ENCODE data around the gene GPR148.
"Not testable (repeated sequence)": the region's sequence is repeated elsewhere in the genome, so short reads cannot be mapped to it uniquely, and the experiment has no call there.

Gene GPR148, protein sequence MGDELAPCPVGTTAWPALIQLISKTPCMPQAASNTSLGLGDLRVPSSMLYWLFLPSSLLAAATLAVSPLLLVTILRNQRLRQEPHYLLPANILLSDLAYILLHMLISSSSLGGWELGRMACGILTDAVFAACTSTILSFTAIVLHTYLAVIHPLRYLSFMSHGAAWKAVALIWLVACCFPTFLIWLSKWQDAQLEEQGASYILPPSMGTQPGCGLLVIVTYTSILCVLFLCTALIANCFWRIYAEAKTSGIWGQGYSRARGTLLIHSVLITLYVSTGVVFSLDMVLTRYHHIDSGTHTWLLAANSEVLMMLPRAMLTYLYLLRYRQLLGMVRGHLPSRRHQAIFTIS
- 0 to 0.44 (median 0) reads per million in 17 experiments for total RNA-seq

DNA sequence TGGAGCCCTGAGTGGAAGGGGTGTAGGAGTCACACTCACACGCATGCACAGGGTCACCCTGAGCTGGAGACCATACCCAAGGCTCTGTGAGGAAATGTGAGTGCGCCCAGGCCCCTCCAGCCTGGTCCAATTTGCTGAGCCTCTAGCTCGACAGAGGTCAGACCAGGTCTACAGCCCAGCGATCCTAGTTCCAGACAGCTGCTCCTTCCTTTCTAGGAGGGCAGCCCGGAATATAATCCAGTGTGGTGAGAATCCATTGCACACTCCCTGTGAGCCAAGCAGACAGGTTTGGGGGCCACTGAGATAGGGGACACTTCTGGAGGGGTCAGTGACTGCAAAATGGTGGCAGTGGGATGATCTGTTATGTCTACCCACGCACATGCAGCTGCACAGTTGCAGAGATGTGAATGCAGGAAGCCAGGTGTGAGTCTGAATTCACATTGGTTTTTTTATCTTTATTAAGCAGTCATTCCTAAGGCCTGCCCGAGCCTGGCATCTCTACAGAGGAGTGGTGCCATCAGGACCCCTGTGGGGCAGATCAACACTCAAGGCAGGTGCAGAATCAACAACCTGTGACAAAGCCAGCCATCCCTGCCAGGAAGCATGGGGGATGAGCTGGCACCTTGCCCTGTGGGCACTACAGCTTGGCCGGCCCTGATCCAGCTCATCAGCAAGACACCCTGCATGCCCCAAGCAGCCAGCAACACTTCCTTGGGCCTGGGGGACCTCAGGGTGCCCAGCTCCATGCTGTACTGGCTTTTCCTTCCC lies at the start of gene GPR148:
Gene GPR148, plus strand, starts transcription at position 522 of the 768 bp plus-strand sequence. Its CDS starts 82 bp downstream, at position 604.
- no peak for DNase-seq

DNA sequence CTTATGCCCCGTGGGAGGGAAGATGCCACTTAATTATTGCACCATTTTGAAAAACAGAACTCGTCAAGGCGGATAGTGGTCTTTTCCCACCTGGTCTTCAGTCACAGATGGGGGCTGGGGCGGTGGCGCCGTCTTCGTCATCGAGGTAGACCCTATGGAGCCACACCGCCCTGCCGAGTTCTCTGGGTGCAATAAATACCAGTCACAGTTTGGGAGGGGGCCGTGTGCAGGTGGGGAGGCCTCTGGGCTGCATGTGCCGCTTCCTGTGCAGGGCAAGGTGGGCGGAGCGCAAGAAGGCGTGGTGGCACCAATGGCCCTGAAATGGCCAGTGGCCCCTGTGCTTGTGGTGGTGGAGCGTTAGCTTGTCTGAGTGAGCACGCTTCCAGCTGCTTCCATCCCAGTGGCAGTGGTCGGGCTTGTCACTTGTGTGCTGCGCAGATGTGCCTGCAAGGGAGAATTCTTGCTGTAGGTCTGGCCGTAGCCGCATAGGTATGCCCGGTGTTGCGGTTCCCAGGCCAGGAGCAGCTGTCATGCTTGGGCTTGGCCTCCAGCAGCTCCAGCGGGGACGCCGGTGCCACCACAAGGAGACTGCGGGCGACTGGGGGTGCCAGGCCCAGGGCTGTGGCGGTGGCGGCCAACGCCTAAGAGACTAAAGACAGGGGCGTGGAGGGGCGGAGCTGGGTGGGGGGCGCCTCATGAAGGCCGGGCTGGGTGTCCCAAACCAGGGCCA lies 36.7 kb upstream of the GPR148 start:
- not testable (repeated sequence) for DNase-seq

DNA sequence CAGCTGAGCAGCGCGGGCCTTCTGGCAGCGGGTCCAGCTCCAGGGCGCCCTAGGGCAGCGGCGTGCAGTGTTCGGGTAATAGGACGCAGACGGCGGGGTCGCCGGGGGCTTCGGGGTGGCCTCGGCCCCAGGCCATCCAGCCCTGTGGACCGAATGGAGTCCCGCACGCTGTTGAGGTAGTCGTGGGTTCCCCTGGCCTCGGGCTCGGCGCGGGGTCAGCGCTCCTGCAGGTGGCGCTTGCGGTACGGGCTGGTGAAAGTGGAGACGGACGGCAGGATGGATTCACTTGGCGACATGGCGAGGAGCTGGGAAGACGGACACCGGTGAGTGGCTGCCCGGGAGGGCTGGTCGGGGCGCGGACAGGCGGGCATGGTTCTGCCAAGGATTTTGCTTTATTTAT lies 35.4 kb upstream of the GPR148 start:
- DNase-seq: peak; percentile 1 to 39 (median 10)

DNA sequence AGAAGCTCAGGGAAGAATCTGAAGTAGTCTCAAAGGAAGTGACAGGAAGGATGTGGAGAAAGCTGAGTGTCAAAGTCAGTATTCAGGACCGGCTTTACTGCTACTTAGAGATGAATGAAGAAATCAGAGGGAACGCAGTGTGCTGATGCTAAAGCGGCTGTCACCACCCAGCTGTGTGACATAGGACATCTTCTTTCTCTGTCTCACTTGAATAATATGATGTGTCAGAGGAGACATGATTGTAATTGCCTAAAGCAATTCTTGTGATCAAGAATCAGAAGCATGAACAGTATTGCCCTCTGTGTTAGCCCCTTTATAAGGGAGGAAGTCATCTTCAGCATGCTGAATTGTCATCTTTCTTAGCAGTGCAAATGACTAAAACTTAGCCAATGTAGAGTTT lies 25.6 kb upstream of the GPR148 start:
- DNase-seq: not testable (repeated sequence)

DNA sequence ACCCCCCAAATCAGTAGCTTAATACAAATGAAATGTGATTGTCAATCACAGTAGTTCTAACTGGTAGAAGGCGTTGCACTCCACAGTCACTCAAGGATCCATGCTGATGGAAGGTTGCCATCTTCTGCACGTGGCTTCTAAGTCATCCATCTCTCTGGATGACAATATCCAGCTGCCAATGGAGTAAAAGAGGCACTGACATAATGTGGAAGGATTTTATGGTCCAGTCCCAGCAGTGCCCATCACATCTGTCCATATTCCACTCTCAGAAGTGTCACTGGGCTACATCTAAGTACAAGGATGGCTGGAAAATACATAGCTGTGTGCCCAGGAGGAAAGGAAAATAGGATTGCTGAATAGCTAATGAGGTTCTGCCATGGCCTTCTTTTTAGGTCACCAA lies 14.1 kb upstream of the GPR148 start:
- not testable (repeated sequence) for DNase-seq

DNA sequence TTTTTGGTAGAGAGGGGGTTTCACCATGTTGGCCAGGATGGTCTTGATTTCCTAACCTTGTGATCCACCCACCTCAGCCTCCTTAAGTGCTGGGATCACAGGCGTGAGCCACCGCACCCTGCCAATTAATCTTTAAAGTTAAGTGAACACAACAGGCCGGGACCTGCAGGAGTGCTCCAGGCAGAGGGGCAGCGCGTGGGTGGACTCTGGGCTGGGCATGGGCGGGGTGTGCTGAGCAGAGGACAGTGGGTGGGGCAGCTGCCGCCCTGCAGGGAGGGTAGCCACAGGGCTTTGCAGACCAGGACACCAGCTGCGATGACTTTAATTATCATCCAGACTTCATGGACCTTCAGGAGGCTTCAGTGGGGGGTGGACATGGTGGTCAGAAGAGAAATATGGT lies 8.8 kb upstream of the GPR148 start:
- DNase-seq: no peak

DNA sequence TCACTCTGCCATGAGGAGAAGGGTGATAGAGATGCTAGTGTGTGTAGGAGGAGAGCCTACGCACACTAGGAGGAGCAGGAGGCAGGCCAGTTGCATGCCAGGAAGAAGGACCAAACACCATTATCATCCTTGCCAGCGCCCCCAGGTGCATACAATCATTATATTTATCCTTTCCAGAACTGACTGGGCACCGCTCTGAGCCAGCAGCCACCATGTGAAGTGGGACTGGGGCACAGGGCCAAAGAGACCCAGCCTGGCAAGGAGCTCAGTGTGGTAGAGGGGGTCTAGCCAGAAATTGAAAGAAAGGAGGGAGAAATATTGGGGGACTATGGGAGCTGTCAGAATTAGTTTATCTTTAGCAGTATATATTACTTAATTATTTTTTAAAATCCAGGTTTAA lies 8.3 kb upstream of the GPR148 start:
- no peak for DNase-seq

DNA sequence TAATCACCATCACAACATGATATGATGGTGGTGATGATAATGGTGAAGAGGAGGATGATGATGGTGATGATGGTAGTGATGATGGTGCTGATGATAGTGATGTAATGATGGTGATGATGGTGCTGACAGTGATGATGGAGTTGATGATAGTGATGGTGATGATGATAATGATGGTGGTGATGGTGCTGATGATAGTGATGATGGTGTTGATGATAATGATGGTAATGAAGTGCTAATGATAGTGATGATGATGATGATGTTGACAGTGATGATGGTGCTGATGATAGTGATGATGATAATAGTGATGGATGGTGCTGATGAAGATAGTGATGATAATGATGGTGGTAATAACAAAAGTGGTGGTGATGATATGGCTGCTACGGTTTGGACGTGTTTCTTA lies 4.4 kb upstream of the GPR148 start:
- no peak for DNase-seq

DNA sequence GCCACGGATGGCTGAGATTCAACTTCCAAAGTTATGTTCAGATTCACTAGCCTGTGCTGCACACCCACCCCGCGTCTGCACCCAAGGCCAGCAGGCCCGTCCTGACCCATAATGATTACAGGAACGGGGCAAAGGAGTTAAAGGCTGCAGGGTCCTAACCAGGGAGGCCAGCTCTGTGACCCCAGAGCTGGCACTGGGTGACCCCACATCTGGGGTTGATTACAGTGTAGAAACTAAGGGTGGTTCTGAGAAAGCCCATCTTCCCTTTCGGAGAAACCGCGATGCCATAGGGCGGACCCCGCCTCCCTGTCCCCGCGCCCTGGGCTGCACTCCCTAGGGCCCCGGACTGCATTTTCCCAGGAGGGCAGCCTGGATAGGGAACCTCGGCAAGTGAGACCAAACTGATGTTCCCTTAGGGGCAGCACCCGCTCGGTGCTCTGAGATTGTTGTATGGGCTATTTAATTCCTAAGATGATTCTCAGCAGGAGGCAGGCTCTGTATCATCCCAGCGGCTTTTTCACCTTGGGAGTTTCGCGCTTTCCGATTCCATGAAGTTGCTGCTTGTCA lies 2.2 kb upstream of the GPR148 start:
- peak in 2 of 4 experiments; percentile 3 to 6 for DNase-seq

DNA sequence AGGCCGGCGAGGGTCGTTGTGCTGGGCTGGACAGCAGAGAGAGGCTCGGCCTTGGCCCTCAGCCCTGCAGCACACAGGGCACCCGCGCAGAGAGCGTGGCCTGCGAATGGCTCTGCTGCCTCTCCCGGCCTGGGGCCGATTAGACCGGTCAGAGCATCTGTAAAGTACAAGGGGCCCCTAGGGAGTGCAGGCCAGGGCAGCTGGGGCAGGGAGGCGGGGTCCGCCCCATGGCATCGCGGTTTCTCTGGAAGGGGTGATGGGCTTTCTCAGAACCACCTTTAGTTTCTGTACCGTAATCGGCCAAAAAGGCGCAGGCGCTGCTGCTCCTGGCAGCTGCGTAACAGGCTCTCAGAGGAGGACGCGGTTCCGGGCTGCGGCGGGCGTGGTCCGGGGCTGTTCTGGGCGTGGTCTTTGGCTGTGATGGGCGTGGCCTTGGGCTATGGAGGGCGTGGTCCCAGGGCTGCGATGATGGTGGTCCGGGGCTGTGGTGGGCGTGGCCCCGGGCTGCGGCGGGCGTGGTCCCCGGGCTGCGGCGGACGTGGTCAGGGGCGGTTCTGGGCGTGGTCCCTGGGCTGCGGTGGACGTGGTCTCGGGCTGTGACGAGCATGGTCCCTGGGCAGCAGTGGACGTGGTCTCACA lies 1.5 kb upstream of the GPR148 start:
- DNase-seq: peak; percentile 62 to 80 (median 70)

DNA sequence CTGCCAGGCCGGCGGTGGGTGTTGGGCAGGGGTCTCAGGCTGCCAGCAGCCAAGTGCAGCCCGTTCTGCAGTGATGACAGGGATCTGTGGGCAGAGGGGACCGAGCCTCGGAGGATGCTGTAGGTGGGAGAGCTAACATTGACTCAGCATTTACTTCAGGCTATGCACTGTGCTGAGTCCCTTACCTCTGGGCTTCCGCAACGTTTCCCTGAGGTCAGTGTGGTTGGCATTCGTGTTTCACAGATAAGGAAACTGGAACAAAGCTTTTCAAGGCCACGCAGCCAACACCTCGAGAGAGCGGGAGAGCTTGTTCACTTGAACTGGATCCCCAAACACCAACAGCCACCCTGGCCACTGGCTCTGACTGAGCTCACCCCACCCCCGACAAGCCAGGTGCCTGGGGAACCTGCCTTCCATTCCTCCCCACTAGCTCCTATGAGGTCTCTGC lies 839 bp upstream of the GPR148 start:
- peak in 3 of 4 experiments; percentile 8 to 25 (median 8) for DNase-seq

DNA sequence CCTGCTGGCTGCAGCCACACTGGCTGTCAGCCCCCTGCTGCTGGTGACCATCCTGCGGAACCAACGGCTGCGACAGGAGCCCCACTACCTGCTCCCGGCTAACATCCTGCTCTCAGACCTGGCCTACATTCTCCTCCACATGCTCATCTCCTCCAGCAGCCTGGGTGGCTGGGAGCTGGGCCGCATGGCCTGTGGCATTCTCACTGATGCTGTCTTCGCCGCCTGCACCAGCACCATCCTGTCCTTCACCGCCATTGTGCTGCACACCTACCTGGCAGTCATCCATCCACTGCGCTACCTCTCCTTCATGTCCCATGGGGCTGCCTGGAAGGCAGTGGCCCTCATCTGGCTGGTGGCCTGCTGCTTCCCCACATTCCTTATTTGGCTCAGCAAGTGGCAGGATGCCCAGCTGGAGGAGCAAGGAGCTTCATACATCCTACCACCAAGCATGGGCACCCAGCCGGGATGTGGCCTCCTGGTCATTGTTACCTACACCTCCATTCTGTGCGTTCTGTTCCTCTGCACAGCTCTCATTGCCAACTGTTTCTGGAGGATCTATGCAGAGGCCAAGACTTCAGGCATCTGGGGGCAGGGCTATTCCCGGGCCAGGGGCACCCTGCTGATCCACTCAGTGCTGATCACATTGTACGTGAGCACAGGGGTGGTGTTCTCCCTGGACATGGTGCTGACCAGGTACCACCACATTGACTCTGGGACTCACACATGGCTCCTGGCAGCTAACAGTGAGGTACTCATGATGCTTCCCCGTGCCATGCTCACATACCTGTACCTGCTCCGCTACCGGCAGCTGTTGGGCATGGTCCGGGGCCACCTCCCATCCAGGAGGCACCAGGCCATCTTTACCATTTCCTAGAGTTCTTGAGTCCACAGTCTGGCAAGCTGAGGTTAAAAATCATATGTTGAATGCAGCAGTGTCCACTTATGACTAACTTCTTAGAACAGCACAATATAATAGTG lies 741 bp downstream of the GPR148 start:
- DNase-seq: no peak

DNA sequence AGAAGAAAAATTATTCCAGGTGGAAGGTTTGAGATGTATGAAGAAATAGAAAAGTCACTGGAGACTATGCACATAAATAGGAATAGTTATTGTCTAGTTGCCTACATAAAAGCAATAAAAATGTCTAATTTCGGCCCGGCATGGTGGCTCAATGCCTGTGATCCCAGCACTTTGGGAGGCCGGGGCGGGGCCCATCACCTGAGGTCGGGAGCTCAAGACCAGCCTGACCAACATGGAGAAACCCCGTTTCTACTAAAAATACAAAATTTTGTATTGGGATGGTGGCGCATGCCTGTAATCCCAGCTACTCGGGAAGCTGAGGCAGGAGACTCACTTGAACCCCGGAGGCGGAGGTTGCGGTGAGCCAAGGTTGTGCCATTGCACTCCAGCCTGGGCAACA lies 3.4 kb downstream of the GPR148 start:
- not testable (repeated sequence) for DNase-seq

DNA sequence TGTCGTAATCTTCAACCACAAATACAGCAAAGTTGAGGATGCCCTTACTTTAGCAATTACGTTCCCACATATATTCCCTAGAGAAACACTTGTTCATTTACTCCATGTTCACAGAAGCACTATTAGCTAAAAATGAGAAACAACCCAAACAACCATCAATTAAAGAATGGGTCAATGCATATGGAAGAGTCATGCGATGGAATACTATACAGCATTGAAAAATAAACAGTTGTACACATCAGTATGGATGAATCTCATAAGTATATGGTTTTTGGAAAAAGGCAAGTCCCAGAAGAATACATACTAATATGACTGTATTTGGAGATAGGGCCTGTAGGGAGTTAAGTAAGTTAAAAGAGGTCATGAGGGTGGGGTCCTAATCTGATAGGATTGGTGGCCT lies 6.3 kb downstream of the GPR148 start:
- no peak for DNase-seq

DNA sequence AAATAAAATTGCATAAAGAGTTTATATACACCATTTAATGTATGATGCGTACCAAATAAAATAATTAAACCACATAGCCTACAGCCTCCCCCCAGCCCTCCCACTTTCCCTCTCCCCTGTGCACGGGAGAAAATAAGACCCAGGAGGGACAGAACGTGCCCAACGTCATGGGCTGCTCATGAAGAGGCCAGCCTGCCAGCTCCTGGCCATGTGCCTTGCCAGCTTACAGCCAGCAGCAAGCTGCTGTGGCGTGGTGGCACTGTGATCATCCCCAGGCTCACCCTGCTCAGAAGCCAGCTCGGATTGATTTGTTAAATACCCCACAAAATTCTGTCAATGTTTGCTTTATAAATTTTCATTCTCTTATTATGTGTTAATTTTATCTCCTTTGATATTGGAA lies 7.6 kb downstream of the GPR148 start:
- no peak for DNase-seq

DNA sequence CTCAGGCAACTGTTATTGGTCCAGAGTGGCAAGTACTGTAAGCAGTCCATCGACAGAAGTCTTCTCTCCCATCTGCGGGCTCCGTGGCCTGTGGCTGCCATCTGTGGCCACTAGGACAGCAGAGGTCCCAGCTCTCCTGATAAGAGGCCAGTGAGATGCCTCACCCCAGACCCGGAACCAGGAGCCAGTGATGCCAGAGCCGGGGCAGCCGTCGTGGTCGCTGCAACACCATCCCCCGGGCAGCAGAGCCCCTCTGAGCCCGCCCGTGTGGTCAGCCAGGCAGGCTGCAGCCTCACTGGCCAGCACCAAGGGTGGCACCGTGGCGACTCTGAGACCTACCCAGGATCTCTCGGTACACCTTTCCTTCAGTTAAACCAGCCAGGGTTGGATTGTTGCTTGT lies 8.7 kb downstream of the GPR148 start:
- no peak for DNase-seq

DNA sequence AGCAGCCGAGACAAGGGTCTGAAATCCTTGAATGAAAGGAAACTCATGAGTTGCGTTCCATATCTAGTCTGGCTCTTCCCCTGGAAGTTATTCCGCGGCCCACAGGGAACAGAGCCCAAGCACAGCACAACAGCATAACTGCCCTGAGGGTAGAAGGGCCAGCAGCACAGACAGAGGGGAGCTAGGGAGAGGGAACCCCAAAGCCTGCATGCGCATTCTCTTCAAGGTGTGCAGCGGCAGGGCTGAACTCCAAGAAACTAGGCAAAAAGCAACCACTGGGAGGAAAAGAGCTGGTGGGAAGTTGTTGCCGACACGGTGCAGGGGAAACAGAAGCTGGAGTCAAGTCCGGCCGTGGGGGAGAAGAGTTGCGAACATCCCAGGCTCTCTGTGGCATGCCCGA lies 11.8 kb downstream of the GPR148 start:
- DNase-seq: no peak

DNA sequence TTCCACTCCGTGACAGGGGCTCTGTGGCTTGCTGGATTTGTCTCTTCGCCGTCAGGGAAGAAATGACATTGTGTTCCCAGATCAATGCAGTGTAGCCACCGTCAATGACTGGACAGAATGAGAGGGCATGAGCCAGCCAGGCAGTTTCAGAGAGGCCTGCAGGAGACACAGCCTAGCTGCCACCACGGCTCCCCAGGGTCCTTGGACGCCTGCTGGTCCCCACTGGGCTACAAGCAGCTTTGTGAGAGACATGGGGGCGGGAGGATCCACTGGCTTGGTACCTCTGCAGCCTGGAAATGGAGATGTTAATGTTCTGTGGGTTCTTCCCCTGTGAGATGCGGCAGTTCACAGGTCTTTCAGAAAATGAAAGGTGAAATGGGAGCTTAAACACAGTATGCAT lies 14.4 kb downstream of the GPR148 start:
- no peak for DNase-seq

DNA sequence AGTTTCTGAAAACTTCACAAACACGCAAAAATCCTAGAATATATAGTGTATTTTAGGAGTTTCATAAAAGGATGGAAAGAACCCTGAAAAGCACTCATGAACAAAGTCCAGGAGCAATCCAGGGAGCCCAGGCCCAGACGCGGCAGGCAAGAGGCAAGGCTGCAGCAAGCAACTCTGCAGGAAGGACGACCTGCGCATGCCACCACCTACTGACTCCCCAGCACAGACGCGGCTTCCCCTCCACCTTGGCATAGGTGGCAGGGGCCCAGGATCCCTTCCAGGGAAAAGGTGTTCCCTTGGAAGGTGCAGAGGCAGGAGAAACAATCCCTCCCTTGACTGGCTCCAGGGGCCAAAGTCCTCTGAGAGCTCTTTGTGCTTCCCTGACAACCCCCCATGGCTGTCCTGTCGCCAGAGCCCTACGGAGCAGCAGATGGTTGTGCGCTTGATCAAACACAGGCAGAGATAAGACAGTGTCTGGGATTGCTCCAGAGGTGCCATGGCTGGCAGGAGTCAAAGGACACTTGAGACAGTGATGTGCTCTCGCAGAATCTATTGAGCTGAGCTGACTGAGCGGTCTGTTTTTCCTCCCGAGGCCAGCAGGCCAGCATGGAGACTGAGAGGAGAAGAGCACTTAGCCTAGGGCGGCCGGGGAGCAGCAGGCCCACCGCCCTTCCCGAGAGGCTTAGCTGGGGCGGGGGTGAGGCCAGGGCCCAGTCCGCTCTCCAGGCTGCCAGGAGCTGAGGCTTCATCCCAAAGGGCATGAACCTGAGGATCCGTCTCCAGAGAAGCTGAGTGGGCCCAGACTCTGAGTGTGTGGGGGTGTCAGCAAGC lies 15.6 kb downstream of the GPR148 start:
- DNase-seq: no peak

DNA sequence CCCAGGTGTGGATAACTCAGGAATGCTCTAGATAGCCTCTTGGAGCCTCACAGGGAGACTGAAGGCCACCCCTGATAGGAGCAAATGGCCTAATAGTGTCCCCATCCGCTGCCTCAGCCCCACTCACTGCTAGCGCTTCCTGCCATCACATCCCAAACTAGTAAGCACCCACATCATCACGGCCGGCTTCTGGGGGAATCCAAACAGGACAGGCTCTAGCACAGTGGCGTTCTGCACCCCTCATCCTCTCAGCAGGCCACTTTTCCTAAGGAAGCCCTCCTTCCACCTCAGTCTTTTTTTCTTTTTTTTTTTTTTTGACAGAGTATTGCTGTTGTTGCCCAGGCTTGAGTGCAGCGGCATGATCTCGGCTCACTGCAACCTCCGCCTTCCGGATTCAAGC lies 20.2 kb downstream of the GPR148 start:
- no peak for DNase-seq
